Epidermal melanocyte (primary cell): ENCODE results near the gene SLC39A5.
A peak's percentile ranks its signal among the peaks of the same experiment; 100 is the strongest.
"Not testable (repeated sequence)": the region's sequence is repeated elsewhere in the genome, so short reads cannot be mapped to it uniquely, and the experiment has no call there.

Source experiments
- DNase-seq: peaks from one replicate; pipeline ENCODE4 v3.0.0; 2011; ENCODE audit warnings: low spot score; ENCODE audit not compliant: insufficient read length

Gene SLC39A5

GRCh38 chr12:56229916-56230431 lies at the start of gene SLC39A5:
Gene SLC39A5 (plus strand): TSS chr12:56230051. CDS start chr12:56231275, 1,224 bp downstream.
- no peak for DNase-seq

GRCh38 chr12:56186957-56187356 lies 42.9 kb upstream of the SLC39A5 start:
- DNase-seq, result no peak

DNA sequence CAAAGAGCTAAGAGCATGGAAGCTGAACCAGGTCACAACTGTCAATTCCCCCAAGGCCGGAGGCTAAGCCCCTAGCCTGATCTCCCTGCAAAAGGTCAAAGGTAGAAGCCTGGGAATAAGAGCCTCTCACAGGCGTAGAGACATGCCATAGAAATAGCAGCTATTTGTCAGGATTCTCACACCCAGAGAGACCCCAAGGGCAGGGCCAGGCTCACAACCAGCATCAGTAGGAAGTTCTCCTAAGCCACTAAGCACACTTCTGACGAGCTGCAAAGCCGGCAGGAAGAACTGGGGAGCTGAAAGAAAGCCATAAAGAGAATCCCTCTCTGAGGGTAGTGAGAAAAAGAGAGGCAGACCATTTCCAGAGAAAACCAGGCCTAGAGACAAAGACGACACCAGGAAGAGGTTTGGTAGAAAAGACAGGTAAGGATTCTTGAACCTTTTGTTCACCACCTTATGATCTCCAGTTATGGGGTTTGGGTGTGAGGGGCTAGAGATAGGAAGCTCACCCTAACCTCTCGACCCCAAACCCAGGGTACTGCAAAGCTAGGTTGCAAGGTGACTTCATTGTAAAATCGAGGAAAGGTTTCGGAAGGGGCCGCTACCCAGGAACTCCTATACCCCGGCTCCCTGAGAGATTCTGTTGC lies 41.6 kb upstream of the SLC39A5 start:
- DNase-seq, result no peak

- DNase-seq, result no peak
These were observed 41.1 kb upstream of the SLC39A5 start for GRCh38 chr12:56188778-56189098.

DNA sequence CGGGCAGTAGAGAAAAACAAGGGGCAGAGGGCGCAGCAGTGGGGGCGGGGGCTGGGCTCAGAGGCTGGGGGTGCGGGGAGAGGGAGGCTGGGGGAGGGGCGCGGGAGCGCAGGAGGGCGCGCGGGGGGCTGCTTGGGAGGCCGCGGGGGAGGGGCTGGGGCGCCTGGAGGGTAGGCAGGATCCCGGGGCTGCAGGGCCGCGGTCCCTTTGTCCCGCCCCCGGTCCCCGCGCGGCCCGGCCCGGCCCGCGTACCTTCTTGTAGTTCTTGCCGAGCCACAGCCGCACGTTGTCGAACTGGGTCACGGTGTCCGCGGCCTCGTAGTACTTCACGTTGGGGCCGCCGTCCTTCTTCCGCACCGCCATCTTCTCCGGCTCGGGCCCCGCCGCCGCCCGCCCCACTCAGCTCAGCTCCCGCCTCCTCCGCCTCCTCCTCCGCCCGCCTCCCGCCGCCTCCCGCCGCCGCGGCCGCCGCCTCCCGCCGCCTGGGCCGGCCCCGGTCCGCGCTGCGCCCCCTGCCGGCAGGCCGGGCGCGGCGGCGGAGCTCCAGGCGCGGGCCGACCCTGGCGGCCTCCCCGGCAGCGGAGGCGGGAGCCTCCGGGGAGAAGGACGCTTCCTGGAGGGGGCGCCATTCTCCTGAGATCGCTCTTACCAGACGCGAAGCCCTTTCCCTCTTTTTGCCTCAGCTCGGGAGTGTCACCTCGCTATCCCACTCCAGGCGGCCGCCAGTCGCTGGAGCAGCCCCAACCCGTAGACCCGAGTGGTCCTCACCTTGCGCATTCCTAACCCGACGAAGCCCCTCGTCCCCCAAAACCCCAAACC lies 40.5 kb upstream of the SLC39A5 start, which contains the start of gene SMARCC2:
TSS of gene SMARCC2 (minus strand) at position 385 of the 819 bp plus-strand sequence. CDS start at position 363, 22 bp downstream.
- peak; percentile 86 for DNase-seq

- no peak for DNase-seq
These were observed 39.7 kb upstream of the SLC39A5 start for GRCh38 chr12:56189918-56190694.

DNA sequence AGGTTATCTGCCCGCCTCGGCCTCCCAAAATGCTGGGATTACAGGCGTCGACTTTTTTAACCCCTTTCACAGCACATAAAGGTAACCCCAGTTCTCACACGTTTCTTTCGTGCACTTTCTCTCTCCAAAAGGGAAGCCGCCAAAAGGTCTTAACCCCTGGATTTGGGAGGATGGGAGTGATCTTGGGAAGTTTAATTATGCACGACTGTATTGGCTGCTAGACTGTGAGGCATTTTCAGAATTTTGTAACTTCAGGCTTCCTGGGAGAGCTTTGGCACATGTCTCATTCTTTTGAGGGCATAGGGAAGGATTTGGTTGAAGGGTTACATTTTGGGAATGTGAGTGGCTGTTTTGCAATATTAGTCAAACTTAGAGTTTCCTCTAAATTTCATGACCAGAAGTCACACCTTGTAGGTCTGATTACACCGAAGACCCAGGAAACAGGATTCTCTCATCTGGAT lies 39.1 kb upstream of the SLC39A5 start:
- no peak for DNase-seq

- DNase-seq, result no peak
These were observed 37.3 kb upstream of the SLC39A5 start for GRCh38 chr12:56192582-56192981.

GRCh38 chr12:56193025-56193578 lies 36.7 kb upstream of the SLC39A5 start:
- peak; percentile 83 for DNase-seq

DNA sequence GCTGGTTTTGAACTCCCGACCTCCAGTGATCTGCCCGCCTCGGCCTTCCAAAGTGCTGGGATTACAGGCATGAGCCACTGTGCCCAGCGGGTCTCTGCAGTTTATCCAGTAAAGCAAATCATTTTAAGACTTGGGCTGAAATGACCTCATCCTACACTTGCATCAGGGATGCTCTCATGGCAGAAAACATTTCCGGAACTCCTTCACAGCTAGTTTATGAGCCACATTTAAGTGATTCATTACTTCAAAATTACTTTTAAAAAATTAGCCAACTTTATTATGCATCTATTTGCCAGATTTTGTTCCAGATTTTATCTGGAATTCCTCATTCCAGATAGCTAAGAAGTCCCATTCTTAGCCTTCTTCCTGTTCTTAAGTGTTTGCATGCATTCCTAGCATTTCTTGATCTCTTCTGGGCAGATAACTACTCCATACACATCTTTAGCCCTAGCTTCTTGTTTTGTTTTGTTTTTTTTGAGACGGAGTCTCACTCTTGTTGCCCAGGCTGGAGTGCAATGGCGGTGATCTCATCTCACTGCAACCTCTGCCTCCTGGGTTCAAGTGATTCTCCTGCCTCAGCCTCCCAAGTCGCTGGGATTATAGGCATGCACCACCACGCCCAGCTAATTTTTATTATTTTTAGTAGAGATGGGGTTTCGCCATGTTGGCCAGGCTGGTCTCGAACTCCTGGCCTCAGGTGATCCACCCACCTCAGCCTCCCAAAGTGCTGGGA lies 32.9 kb upstream of the SLC39A5 start:
- DNase-seq, result not testable (repeated sequence)

DNA sequence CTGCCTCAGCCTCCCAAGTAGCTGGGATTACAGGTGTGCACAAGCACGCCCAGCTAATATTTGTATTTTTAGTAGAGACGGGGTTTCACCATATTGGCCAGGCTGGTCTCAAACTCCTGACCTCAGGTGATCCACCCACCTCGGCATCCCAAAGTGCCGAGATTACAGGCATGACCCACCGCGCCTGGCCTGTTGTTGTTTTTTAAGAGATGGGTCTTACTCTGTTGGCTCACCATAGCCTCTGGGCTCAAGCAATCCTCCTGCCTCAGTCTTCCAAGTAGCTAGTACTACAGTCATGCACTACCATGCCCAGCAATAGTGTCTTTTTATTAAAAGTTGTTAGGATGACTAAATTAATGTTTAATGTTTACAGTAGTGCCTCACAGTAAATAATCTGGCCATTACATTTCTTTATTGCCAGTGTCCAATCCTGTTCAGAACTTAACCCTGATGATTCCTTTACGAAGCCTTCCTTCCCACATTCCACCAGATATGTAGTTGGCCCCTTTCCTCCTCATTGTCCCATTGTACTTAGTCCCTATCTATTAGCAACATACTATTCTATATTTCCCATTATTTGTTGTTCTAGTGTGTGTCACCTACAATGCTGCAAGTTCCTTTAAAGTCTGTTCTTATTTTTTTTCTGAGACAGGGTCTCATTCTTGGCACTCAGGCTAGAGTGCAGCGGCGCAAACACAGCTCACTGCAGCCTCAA lies 31.8 kb upstream of the SLC39A5 start:
- no peak for DNase-seq

DNA sequence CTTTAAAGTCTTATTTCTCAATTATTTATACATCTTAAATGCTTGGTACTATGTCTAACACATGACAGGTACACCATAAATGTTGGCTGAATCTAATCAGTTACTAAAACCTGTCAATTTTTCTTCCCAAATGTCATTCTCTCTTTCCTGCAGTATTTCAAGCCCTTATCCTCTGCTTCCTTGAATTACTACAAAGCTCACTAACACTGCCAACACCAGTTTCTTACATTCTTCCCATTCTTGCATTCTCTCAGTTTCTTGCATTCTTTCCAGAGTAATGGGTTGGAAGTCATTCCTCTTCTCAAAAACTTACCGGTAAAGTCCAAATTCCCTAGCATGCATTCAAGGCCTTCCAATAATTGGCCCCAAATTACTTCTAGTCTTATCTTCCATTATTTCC lies 31.0 kb upstream of the SLC39A5 start:
- no peak for DNase-seq

GRCh38 chr12:56202366-56202765 lies 27.5 kb upstream of the SLC39A5 start:
- DNase-seq, result no peak

DNA sequence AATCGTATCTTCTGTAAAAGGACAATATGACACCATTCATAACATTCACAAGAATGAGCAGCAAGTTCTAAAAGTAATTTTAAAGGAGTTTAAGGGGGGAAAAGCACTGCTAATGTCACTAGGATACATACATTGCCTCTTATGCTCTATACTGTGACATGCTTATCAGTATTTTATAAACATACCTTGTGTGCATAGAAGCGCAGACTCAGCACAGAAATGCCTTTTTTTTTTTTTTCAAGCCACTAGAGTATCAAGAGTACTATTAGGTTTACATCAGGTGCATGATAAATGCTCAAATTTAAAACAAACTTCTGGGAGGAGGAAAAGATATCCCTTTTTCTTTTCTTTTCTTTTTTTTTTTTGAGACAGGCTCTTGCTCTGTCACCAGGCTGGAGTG lies 27.0 kb upstream of the SLC39A5 start:
- no peak for DNase-seq

- no peak for DNase-seq
These were observed 25.6 kb upstream of the SLC39A5 start for GRCh38 chr12:56204275-56204674.

DNA sequence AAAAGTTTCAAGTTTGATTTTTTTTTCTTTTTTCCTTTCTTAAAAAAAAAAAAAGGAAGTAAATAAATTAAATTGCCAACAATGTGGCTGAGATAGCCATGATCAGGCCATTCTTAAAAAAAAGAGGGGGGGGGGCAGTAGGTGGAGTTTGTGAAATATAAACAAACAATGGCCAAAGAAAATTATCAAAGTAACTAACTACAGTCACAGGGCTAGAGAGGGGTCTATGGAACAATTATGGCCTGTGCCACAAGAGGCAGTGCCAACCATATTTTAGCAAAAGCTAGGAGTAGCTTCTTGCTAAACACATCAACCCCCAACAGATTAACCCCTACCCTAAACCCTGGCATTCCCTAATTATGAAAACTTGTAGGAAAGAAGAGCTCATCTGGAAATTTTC lies 24.4 kb upstream of the SLC39A5 start:
- no peak for DNase-seq

DNA sequence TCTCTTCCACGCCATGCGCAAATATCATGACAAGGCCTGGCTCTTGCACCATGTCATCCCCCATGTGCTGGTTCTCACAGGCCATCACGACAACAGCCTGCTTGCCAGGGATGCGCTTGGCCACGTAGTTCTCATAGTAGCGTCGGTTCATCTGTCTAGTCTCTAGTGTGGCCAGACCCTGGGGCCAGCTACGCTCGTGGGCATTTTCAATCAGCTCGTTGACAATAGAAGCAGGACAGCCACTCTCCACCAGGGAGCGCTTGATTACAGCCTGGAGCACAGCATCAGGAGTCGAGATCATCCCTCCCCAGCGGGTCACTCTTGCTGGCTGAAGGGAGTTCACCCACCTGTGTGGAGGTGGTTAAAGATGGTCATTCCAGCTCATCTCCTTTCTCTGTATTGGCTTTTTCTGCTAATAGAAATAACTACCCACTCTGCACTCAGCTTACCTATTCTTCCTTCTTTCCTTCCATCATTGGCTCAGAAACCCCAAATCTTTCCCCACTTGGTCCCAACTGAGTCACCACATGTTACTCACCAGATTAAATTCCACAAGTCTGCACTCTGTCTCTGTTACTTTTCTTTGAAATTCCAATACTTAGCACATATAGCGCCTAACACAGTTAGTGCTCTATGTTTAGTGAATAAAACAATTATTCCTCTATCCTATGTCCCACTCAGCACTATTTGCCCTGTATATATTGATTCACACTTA lies 23.2 kb upstream of the SLC39A5 start:
- DNase-seq, result peak; percentile 57

- DNase-seq, result no peak
These were observed 21.8 kb upstream of the SLC39A5 start for GRCh38 chr12:56208006-56208405.

DNA sequence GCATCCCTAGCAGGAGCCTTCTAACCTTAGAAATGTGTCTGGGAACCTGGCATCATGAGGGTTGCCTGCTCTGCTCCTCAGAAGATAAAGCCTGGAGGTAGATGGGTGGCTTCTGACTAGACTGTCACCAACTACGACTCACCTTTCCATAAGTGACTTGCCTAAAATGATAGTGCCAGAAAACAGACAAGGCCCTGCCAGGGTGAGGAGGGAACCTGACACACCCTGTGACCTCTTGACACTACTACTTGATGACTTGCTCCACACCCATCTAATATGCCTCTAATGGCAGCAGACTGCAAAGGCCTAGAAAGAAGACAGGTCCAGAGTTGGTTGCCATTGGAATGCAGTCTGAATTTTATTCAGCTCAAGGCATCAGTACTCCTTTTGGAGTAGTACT lies 17.5 kb upstream of the SLC39A5 start:
- DNase-seq, result no peak
